ENCODE data around the gene TMED6. TPM values are rescaled to one million over a fixed set of nuclear protein-coding genes. Genes with fewer than 3 reads are reported as not detected.
"Not testable (repeated sequence)": the region's sequence is repeated elsewhere in the genome, so short reads cannot be mapped to it uniquely, and the experiment has no call there.

The TMED6 gene
- total RNA-seq, 1 donor from 2014 or later = not detected

DNA sequence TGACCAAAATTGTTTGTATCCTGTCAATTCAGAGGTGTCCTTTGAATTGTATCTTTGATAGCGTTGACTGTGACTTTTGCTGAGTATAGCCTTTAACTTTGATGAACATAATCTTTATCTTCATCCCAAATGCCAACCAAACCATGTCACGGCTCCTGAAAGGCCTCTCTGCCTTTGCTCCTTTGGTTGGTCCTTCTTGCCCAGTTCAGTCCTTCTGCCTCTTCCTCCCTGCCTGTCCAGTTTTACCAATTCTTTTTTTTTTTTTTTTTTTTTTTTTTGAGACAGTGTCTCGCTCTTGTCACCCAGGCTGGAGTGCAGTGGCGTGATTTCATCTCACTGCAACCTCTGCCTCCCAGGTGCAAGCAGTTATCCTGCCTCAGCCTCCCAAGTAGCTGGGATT, 53.3 kb downstream of the TMED6 start:
- Histone ChIP-seq H3K27ac (no peak overlapping the region), H3K4me1 (no peaks in the 10 kb centered on the region), H3K9me3 (ENCODE audit: low read depth) (no peaks in the 10 kb centered on the region), H3K4me2 (no peak overlapping the region), H3F3A (ENCODE audit: low read depth) (no peaks in the 10 kb centered on the region), H3K27me3 (no peaks in the 10 kb centered on the region), H4K20me1 (ENCODE audit: low read depth) (no peaks in the 10 kb centered on the region), H3K36me3 (no peaks in the 10 kb centered on the region), H3K79me2 (ENCODE audit: low read depth) (no peaks in the 10 kb centered on the region), H3K9ac (no peak overlapping the region), H2AFZ (replicated peaks) (no peak overlapping the region), H3K4me3 (no peak overlapping the region)
- Mint-ChIP-seq H3K4me3 (no peak overlapping the region), H3K36me3 (peaks cover 19% of the 10 kb centered on the region), H3K9me3 (no peaks in the 10 kb centered on the region), H3K27me3 (ENCODE audit: insufficient read depth, low read depth) (no peaks in the 10 kb centered on the region), H3K4me1 (no peaks in the 10 kb centered on the region), H3K27ac (no peak overlapping the region)
- no peak for TF ChIP-seq EZH2 (IDR thresholded peaks at IDR 0.05)
- no peak for TF ChIP-seq EZH2phosphoT487 (IDR thresholded peaks at IDR 0.05)
- no peak for TF ChIP-seq CTCF (IDR thresholded peaks at IDR 0.05)
- no peak for DNase-seq (ENCODE audit: low spot score)

GRCh38 chr16:69296771-69297170, 54.8 kb downstream of the TMED6 start:
- H3K4me1 Mint-ChIP-seq; H3F3A ChIP-seq (ENCODE audit: low read depth); H3K79me2 ChIP-seq (ENCODE audit: low read depth); H3K9ac ChIP-seq; H3K27ac ChIP-seq; H3K9me3 Mint-ChIP-seq; H2AFZ ChIP-seq (replicated peaks); H3K36me3 ChIP-seq; H3K4me3 ChIP-seq; H3K4me2 ChIP-seq; H3K9me3 ChIP-seq (ENCODE audit: low read depth); H3K27ac Mint-ChIP-seq; DNase-seq (ENCODE audit: low spot score); H4K20me1 ChIP-seq (ENCODE audit: low read depth); H3K4me3 Mint-ChIP-seq; H3K27me3 Mint-ChIP-seq (ENCODE audit: insufficient read depth, low read depth); H3K27me3 ChIP-seq; H3K4me1 ChIP-seq: not testable (repeated sequence)
- peaks cover 17% of the 10 kb centered on the region for H3K36me3 Mint-ChIP-seq

DNA sequence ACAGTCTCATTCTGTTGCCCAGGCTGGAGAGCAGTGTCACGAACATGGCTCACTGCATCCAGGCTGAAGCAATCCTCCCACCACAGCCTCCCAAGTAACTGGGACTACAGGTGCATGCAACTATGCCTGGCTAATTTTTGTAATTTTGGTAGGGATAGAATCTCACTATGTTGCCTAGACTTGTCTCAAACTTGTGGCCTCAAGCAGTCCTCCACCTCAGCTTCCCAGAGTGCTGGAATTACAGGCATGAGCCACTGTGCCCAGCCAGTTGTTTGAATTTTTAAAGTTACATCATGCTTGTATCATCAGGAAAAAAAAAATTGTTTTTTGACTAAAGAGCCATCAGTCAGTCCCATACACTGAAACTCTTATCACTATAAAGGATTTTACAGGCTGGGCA, 57.5 kb downstream of the TMED6 start:
- no peak overlapping the region for H3K27ac Mint-ChIP-seq
- H3K4me1 Mint-ChIP-seq = no peaks in the 10 kb centered on the region
- no peaks in the 10 kb centered on the region for H3K27me3 ChIP-seq

GRCh38 chr16:69293401-69293800, 58.2 kb downstream of the TMED6 start:
- Histone ChIP-seq H3F3A (ENCODE audit: low read depth) (no peaks in the 10 kb centered on the region), H3K4me3 (no peak overlapping the region), H3K27me3 (no peaks in the 10 kb centered on the region), H3K9me3 (ENCODE audit: low read depth) (no peaks in the 10 kb centered on the region), H3K4me1 (no peaks in the 10 kb centered on the region), H2AFZ (replicated peaks) (no peak overlapping the region), H3K36me3 (no peaks in the 10 kb centered on the region), H3K4me2 (no peak overlapping the region), H3K9ac (no peak overlapping the region), H3K79me2 (ENCODE audit: low read depth) (no peaks in the 10 kb centered on the region), H4K20me1 (ENCODE audit: low read depth) (no peaks in the 10 kb centered on the region), H3K27ac (no peak overlapping the region)
- DNase-seq (ENCODE audit: low spot score) = no peak
- Mint-ChIP-seq H3K27ac (no peak overlapping the region), H3K36me3 (peaks cover 7% of the 10 kb centered on the region), H3K27me3 (ENCODE audit: insufficient read depth, low read depth) (no peaks in the 10 kb centered on the region), H3K4me3 (no peak overlapping the region), H3K4me1 (no peaks in the 10 kb centered on the region), H3K9me3 (no peaks in the 10 kb centered on the region)
- TF ChIP-seq EZH2 (IDR thresholded peaks at IDR 0.05) = no peak
- no peak for TF ChIP-seq CTCF (IDR thresholded peaks at IDR 0.05)
- TF ChIP-seq EZH2phosphoT487 (IDR thresholded peaks at IDR 0.05) = no peak

More for the DNA sequence above, 57.5 kb downstream of the TMED6 start:
- Histone ChIP-seq H3K4me2 (no peak overlapping the region), H3K4me3 (no peak overlapping the region), H3K79me2 (ENCODE audit: low read depth) (no peaks in the 10 kb centered on the region), H4K20me1 (ENCODE audit: low read depth) (no peaks in the 10 kb centered on the region), H3K36me3 (no peaks in the 10 kb centered on the region), H3K9ac (no peak overlapping the region), H3K4me1 (no peaks in the 10 kb centered on the region), H3F3A (ENCODE audit: low read depth) (no peaks in the 10 kb centered on the region), H3K9me3 (ENCODE audit: low read depth) (no peaks in the 10 kb centered on the region), H3K27ac (no peak overlapping the region), H2AFZ (replicated peaks) (no peak overlapping the region)
- no peak for TF ChIP-seq EZH2 (IDR thresholded peaks at IDR 0.05)
- no peak for TF ChIP-seq CTCF (IDR thresholded peaks at IDR 0.05)
- TF ChIP-seq EZH2phosphoT487 (IDR thresholded peaks at IDR 0.05) = no peak
- no peak for DNase-seq (ENCODE audit: low spot score)
- Mint-ChIP-seq H3K27me3 (ENCODE audit: insufficient read depth, low read depth) (no peaks in the 10 kb centered on the region), H3K36me3 (peaks cover 10% of the 10 kb centered on the region), H3K4me3 (no peak overlapping the region), H3K9me3 (no peaks in the 10 kb centered on the region)

Other genes starting within 250 kb of the TMED6 start
- gene HAS3, start 246.1 kb downstream of the TMED6 start, total RNA-seq (ENCODE audit: low replicate concordance) = 2.5 and 3.3 TPM in 2 replicates
- gene CHTF8, start 219.2 kb downstream of the TMED6 start, total RNA-seq (ENCODE audit: low replicate concordance) = 99.8 and 165 TPM in 2 replicates
- 13.3 and 15.9 TPM in 2 replicates for gene UTP4, start 219.1 kb downstream of the TMED6 start, total RNA-seq (ENCODE audit: low replicate concordance)
- gene SNTB2, start 164.6 kb downstream of the TMED6 start, total RNA-seq (ENCODE audit: low replicate concordance) = 21.9 and 22.9 TPM in 2 replicates
- 21.9 and 35.8 TPM in 2 replicates for gene VPS4A, start 40.4 kb downstream of the TMED6 start, total RNA-seq (ENCODE audit: low replicate concordance)
- 12.9 and 14.1 TPM in 2 replicates for gene PDF, start 21.2 kb downstream of the TMED6 start, total RNA-seq (ENCODE audit: low replicate concordance)
- 30.3 and 72.4 TPM in 2 replicates for gene COG8, start 12.2 kb downstream of the TMED6 start, total RNA-seq (ENCODE audit: low replicate concordance)
- gene NIP7, start 12.0 kb downstream of the TMED6 start, total RNA-seq (ENCODE audit: low replicate concordance) = 17.2 and 23.7 TPM in 2 replicates
- 26.8 and 57.5 TPM in 2 replicates for gene TERF2, start 34.2 kb upstream of the TMED6 start, total RNA-seq (ENCODE audit: low replicate concordance)
- gene CYB5B, start 72.8 kb upstream of the TMED6 start, total RNA-seq (ENCODE audit: low replicate concordance) = 67.9 and 108 TPM in 2 replicates
- gene NFAT5, start 214.2 kb upstream of the TMED6 start, total RNA-seq (ENCODE audit: low replicate concordance) = 11.8 and 14.3 TPM in 2 replicates